SK-N-SH treated with all-trans-retinoic acid at 6 μM for 48 hours (cell line): ENCODE results near the gene KDM5C.

Experiments
- ATAC-seq: fragments of 200-7000 bp; cut with Tn5 transposase; 3 replicates; pipeline ENCODE4 v1.9.1; 2020; ENCODE audit warnings: mild to moderate bottlenecking, moderate library complexity
- ARNTL ChIP-seq: fragments of 450-650 bp; formaldehyde crosslinking; IDR thresholded peaks from 2 replicates; pipeline ENCODE4 v1.5.0; 2020; ENCODE audit warnings: low read depth, mild to moderate bottlenecking, moderate library complexity, borderline replicate concordance
- BACH2 ChIP-seq: fragments of 250-450 bp; sonication (Bioruptor Pico); IDR thresholded peaks from 2 replicates; pipeline ENCODE4 v1.9.0; 2021; ENCODE audit warnings: mild to moderate bottlenecking, borderline replicate concordance
- CREB5 ChIP-seq: fragments of 250-450 bp; sonication (Bioruptor Pico); IDR thresholded peaks from 2 replicates; pipeline ENCODE4 v1.5.1; 2020; ENCODE audit warnings: low read depth, mild to moderate bottlenecking, moderate library complexity
- CSDC2 ChIP-seq: fragments of 250-450 bp; sonication (Bioruptor Pico); IDR thresholded peaks from 2 replicates; pipeline ENCODE4 v1.5.0; 2020; ENCODE audit warnings: mild to moderate bottlenecking, moderate library complexity
- ESRRG ChIP-seq: fragments of 250-450 bp; sonication (Bioruptor Pico); IDR thresholded peaks from 2 replicates; pipeline ENCODE4 v1.6.1; 2021; ENCODE audit warnings: mild to moderate bottlenecking
- ISL1 ChIP-seq: fragments of 250-450 bp; sonication (Bioruptor Pico); IDR thresholded peaks from 2 replicates; pipeline ENCODE4 v2.1.2; 2022; ENCODE audit warnings: mild to moderate bottlenecking, moderate library complexity
- OSR1 ChIP-seq: fragments of 250-450 bp; sonication (Bioruptor Pico); IDR thresholded peaks from 2 replicates; pipeline ENCODE4 v1.8.0; 2022; ENCODE audit warnings: moderate library complexity, mild to moderate bottlenecking, inconsistent platforms
- PATZ1 ChIP-seq: fragments of 250-450 bp; sonication (Bioruptor Pico); IDR thresholded peaks from 2 replicates; pipeline ENCODE4 v1.8.0; 2020; ENCODE audit warnings: mild to moderate bottlenecking, moderate library complexity, borderline replicate concordance
- POU6F1 ChIP-seq: fragments of 250-450 bp; sonication (Bioruptor Pico); IDR thresholded peaks from 2 replicates; pipeline ENCODE4 v1.8.0; 2021; ENCODE audit warnings: low read depth, mild to moderate bottlenecking, moderate library complexity, borderline replicate concordance
- PPARA ChIP-seq: fragments of 250-450 bp; sonication (Bioruptor Pico); IDR thresholded peaks from 2 replicates; pipeline ENCODE4 v1.5.0; 2020; ENCODE audit warnings: mild to moderate bottlenecking, borderline replicate concordance
- RARB ChIP-seq: fragments of 250-450 bp; sonication (Bioruptor Pico); IDR thresholded peaks from 2 replicates; pipeline ENCODE4 v1.8.0; 2021; ENCODE audit warnings: mild to moderate bottlenecking, moderate library complexity
- SNAI2 ChIP-seq: fragments of 250-450 bp; sonication (Bioruptor Pico); IDR thresholded peaks from 2 replicates; pipeline ENCODE4 v1.5.0; 2020; ENCODE audit warnings: mild to moderate bottlenecking, moderate library complexity
- TCF4 ChIP-seq: fragments of 250-450 bp; sonication (Bioruptor Pico); IDR thresholded peaks from 2 replicates; pipeline ENCODE4 v1.8.0; 2021; ENCODE audit warnings: mild to moderate bottlenecking, moderate library complexity, borderline replicate concordance
- TSHZ2 ChIP-seq: fragments of 250-450 bp; sonication (Bioruptor Pico); IDR thresholded peaks from 2 replicates; pipeline ENCODE4 v1.5.0; 2020; ENCODE audit warnings: mild to moderate bottlenecking, moderate library complexity
- ZC3H10 ChIP-seq: fragments of 250-450 bp; sonication (Bioruptor Pico); IDR thresholded peaks from 2 replicates; pipeline ENCODE4 v1.5.1; 2021; ENCODE audit warnings: mild to moderate bottlenecking, moderate library complexity
- ZFP3 ChIP-seq: fragments of 250-450 bp; sonication (Bioruptor Pico); IDR thresholded peaks from 2 replicates; pipeline ENCODE4 v1.5.0; 2020; ENCODE audit warnings: mild to moderate bottlenecking, moderate library complexity
- ZFP30 ChIP-seq: fragments of 450-650 bp; formaldehyde crosslinking; IDR thresholded peaks from 2 replicates; pipeline ENCODE4 v1.5.0; 2022; ENCODE audit warnings: mild to moderate bottlenecking, moderate library complexity
- ZNF70 ChIP-seq: fragments of 450-650 bp; formaldehyde crosslinking; IDR thresholded peaks from 2 replicates; pipeline ENCODE4 v1.5.0; 2020; ENCODE audit warnings: mild to moderate bottlenecking, moderate library complexity
- TF ChIP-seq, protein P1 (sequence below): fragments of 250-450 bp; sonication (Bioruptor Pico); IDR thresholded peaks from 2 replicates; pipeline ENCODE4 v1.5.1; 2021; ENCODE audit warnings: mild to moderate bottlenecking, moderate library complexity

Gene KDM5C

GRCh38 chrX:53223955-53224859 lies 800 bp downstream of the KDM5C start (continued):
- TF ChIP-seq CREB5 (CRISPR knock-in tag) (no peak), CSDC2 (no peak), ESRRG (no peak), ARNTL (no peak), ZC3H10 (no peak), ZFP30 (no peak)
- TF ChIP-seq, all 23 proteins: peak for 0

DNA sequence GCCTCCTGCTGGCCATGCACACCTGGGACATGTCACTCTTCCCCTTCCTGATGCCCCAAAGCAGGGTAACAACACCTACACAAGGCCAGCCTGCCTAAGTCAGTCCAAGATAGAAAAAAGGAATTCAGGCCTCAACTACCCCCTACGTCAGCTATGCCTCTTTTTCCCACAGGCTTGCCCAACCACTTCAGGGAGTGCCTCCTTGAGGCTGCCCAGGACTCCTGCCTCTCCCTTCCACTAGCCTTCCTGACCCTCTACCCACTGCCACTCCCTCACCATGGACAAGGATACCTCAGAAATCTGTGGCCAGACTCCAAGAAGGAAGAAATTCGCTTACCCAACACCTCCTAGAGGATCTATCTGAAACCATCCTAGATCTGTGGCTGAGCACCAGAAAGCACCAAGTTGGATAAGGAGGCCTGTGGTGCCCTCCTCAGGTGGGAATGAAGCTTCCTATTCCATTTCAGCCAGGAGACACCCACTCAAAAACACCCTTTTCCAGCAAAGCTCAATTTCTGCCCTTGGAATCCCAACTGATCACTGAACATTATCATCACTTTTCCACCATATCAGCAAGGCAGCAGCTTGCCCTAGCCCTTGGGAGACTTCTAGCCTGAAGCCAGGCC lies 1.8 kb downstream of the KDM5C start:
- TF ChIP-seq TCF4 (CRISPR knock-in tag) (no peak), ESRRG (no peak), ZNF70 (CRISPR knock-in tag) (no peak), SNAI2 (CRISPR knock-in tag) (no peak), BACH2 (CRISPR knock-in tag) (no peak), PATZ1 (CRISPR knock-in tag) (no peak), PPARA (CRISPR knock-in tag) (no peak), ISL1 (CRISPR knock-in tag) (no peak), ARNTL (no peak), ZFP30 (no peak), ZFP3 (no peak), RARB (CRISPR knock-in tag) (no peak), TSHZ2 (CRISPR knock-in tag) (no peak)
- TF ChIP-seq, protein P1, sequence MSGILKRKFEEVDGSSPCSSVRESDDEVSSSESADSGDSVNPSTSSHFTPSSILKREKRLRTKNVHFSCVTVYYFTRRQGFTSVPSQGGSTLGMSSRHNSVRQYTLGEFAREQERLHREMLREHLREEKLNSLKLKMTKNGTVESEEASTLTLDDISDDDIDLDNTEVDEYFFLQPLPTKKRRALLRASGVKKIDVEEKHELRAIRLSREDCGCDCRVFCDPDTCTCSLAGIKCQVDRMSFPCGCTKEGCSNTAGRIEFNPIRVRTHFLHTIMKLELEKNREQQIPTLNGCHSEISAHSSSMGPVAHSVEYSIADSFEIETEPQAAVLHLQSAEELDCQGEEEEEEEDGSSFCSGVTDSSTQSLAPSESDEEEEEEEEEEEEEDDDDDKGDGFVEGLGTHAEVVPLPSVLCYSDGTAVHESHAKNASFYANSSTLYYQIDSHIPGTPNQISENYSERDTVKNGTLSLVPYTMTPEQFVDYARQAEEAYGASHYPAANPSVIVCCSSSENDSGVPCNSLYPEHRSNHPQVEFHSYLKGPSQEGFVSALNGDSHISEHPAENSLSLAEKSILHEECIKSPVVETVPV, result no peak
- no peak for ATAC-seq

- ATAC-seq, result no peak; the same call in 1 of the 3 replicates
- no peak for TF ChIP-seq CREB5 (CRISPR knock-in tag)
- TF ChIP-seq OSR1 (CRISPR knock-in tag), result no peak
- no peak for TF ChIP-seq ESRRG
- TF ChIP-seq SNAI2 (CRISPR knock-in tag), result no peak
- TF ChIP-seq, protein P1, result no peak
- TF ChIP-seq POU6F1, result no peak
- no peak for TF ChIP-seq ZFP3
- TF ChIP-seq PPARA (CRISPR knock-in tag), result no peak
- TF ChIP-seq, all 23 proteins: peak for 0
These were observed 13.5 kb downstream of the KDM5C start for GRCh38 chrX:53211391-53211978.
